ENCODE measurements around the gene TOP3B. TPM values are rescaled to one million over a fixed set of nuclear protein-coding genes. Genes with fewer than 3 reads are reported as not detected.

The TOP3B gene
- polyA plus RNA-seq, 3 donors from 2014 or later: 8.4 to 17.2 (median 9.7) TPM

- Mint-ChIP-seq H3K27ac (no peak overlapping the region), H3K4me1 (peaks cover 2 to 7% of the 10 kb centered on the region in 2 donors), H3K27me3 (ENCODE audit: low read depth in 3 of 3) (peaks cover 0 to 5% (median 4%) of the 10 kb centered on the region in 3 donors), H3K9me3 (no peaks in the 10 kb centered on the region), H3K36me3 (no peaks in the 10 kb centered on the region), H3K4me3 (no peak overlapping the region)
- no peak for DNase-seq
These were observed 37.3 kb upstream of the TOP3B start for GRCh38 chr22:22019659-22020424.

GRCh38 chr22:22018825-22019658 lies 36.5 kb upstream of the TOP3B start:
- Mint-ChIP-seq H3K9me3 (no peaks in the 10 kb centered on the region), H3K27me3 (ENCODE audit: low read depth in 3 of 3) (peaks cover 2 to 5% (median 4%) of the 10 kb centered on the region in 3 donors), H3K4me3 (no peak overlapping the region), H3K36me3 (no peaks in the 10 kb centered on the region), H3K4me1 (peaks cover 2 to 7% of the 10 kb centered on the region in 2 donors), H3K27ac (no peak overlapping the region)
- DNase-seq: no peak

- peaks cover 4 to 12% (median 6%) of the 10 kb centered on the region in 3 donors for H3K27me3 Mint-ChIP-seq (ENCODE audit: low read depth in 3 of 3)
- no peak for DNase-seq
- H3K4me1 Mint-ChIP-seq: peaks cover 2 to 7% of the 10 kb centered on the region in 2 donors
- H3K4me3 Mint-ChIP-seq: no peak overlapping the region
- peaks cover 0 to 2% (median 0%) of the 10 kb centered on the region in 3 donors for H3K36me3 Mint-ChIP-seq
- no peaks in the 10 kb centered on the region for H3K9me3 Mint-ChIP-seq
- no peak overlapping the region for H3K27ac Mint-ChIP-seq
These were observed 33.0 kb upstream of the TOP3B start for GRCh38 chr22:22015631-22016030.

- H3K27me3 Mint-ChIP-seq (ENCODE audit: low read depth in 3 of 3): peaks cover 4 to 14% (median 11%) of the 10 kb centered on the region in 3 donors
These were observed 31.7 kb upstream of the TOP3B start for GRCh38 chr22:22014285-22014659.

GRCh38 chr22:22013559-22014284 lies 31.1 kb upstream of the TOP3B start:
- no peak for DNase-seq
- Mint-ChIP-seq H3K9me3 (no peaks in the 10 kb centered on the region), H3K4me1 (no peaks in the 10 kb centered on the region), H3K27ac (no peak overlapping the region), H3K27me3 (ENCODE audit: low read depth in 3 of 3) (peaks cover 4 to 17% (median 11%) of the 10 kb centered on the region in 3 donors), H3K4me3 (no peak overlapping the region), H3K36me3 (peaks cover 0 to 5% (median 0%) of the 10 kb centered on the region in 3 donors)

More at GRCh38 chr22:22014285-22014659, 31.7 kb upstream of the TOP3B start:
- no peak overlapping the region for H3K4me3 Mint-ChIP-seq
- H3K27ac Mint-ChIP-seq: no peak overlapping the region
- H3K9me3 Mint-ChIP-seq: no peaks in the 10 kb centered on the region
- peaks cover 0 to under 1% of the 10 kb centered on the region in 2 donors for H3K4me1 Mint-ChIP-seq
- no peak for DNase-seq
- H3K36me3 Mint-ChIP-seq: peaks cover 0 to 5% (median 0%) of the 10 kb centered on the region in 3 donors

GRCh38 chr22:22011964-22012363 lies 29.4 kb upstream of the TOP3B start:
- H3K4me1 Mint-ChIP-seq: no peaks in the 10 kb centered on the region
- no peak overlapping the region for H3K4me3 Mint-ChIP-seq
- H3K27me3 Mint-ChIP-seq (ENCODE audit: low read depth in 3 of 3): peaks cover 4 to 14% (median 11%) of the 10 kb centered on the region in 3 donors
- no peak for DNase-seq
- H3K27ac Mint-ChIP-seq: no peak overlapping the region
- H3K36me3 Mint-ChIP-seq: peaks cover 0 to 5% (median 0%) of the 10 kb centered on the region in 3 donors
- H3K9me3 Mint-ChIP-seq: no peaks in the 10 kb centered on the region

- no peaks in the 10 kb centered on the region for H3K9me3 Mint-ChIP-seq
- no peak for DNase-seq
- no peak overlapping the region for H3K27ac Mint-ChIP-seq
- H3K27me3 Mint-ChIP-seq (ENCODE audit: low read depth in 3 of 3): peaks cover 4 to 12% (median 6%) of the 10 kb centered on the region in 3 donors
- H3K4me1 Mint-ChIP-seq: no peaks in the 10 kb centered on the region
- no peak overlapping the region for H3K4me3 Mint-ChIP-seq
- peaks cover 0 to 5% (median 0%) of the 10 kb centered on the region in 3 donors for H3K36me3 Mint-ChIP-seq
These were observed 27.8 kb upstream of the TOP3B start for GRCh38 chr22:22010358-22010757.

- Mint-ChIP-seq H3K27me3 (ENCODE audit: low read depth in 3 of 3) (peaks cover 4 to 12% (median 6%) of the 10 kb centered on the region in 3 donors), H3K27ac (no peak overlapping the region), H3K9me3 (no peaks in the 10 kb centered on the region), H3K4me3 (no peak overlapping the region), H3K36me3 (peaks cover 0 to 5% (median 0%) of the 10 kb centered on the region in 3 donors), H3K4me1 (no peaks in the 10 kb centered on the region)
- DNase-seq: no peak
These were observed 27.1 kb upstream of the TOP3B start for GRCh38 chr22:22009661-22010060.

- no peak for DNase-seq
- H3K27ac Mint-ChIP-seq: no peak overlapping the region
- H3K9me3 Mint-ChIP-seq: no peaks in the 10 kb centered on the region
- H3K36me3 Mint-ChIP-seq: peaks cover 0 to 5% (median 0%) of the 10 kb centered on the region in 3 donors
- no peaks in the 10 kb centered on the region for H3K4me1 Mint-ChIP-seq
- H3K4me3 Mint-ChIP-seq: no peak overlapping the region
- H3K27me3 Mint-ChIP-seq (ENCODE audit: low read depth in 3 of 3): peaks cover 0 to 16% (median 6%) of the 10 kb centered on the region in 3 donors
These were observed 24.0 kb upstream of the TOP3B start for GRCh38 chr22:22006596-22006990.

GRCh38 chr22:22005945-22006595 lies 23.5 kb upstream of the TOP3B start:
- Mint-ChIP-seq H3K27ac (no peak overlapping the region), H3K4me3 (no peak overlapping the region), H3K36me3 (peaks cover 0 to 5% (median 0%) of the 10 kb centered on the region in 3 donors), H3K9me3 (no peaks in the 10 kb centered on the region), H3K27me3 (ENCODE audit: low read depth in 3 of 3) (peaks cover 0 to 16% (median 6%) of the 10 kb centered on the region in 3 donors), H3K4me1 (no peaks in the 10 kb centered on the region)
- DNase-seq: no peak

- H3K9me3 Mint-ChIP-seq: no peaks in the 10 kb centered on the region
- H3K27me3 Mint-ChIP-seq (ENCODE audit: low read depth in 3 of 3): peaks cover 0 to 16% (median 0%) of the 10 kb centered on the region in 3 donors
- DNase-seq: no peak
- H3K36me3 Mint-ChIP-seq: no peaks in the 10 kb centered on the region
- H3K4me3 Mint-ChIP-seq: no peak overlapping the region
- H3K4me1 Mint-ChIP-seq: no peaks in the 10 kb centered on the region
- no peak overlapping the region for H3K27ac Mint-ChIP-seq
These were observed 20.6 kb upstream of the TOP3B start for GRCh38 chr22:22003233-22003632.

- Mint-ChIP-seq H3K9me3 (no peaks in the 10 kb centered on the region), H3K36me3 (no peaks in the 10 kb centered on the region), H3K4me3 (no peak overlapping the region), H3K27me3 (ENCODE audit: low read depth in 3 of 3) (peaks cover 0 to 16% (median 0%) of the 10 kb centered on the region in 3 donors), H3K27ac (no peak overlapping the region), H3K4me1 (no peaks in the 10 kb centered on the region)
- no peak for DNase-seq
These were observed 20.0 kb upstream of the TOP3B start for GRCh38 chr22:22002526-22003055.

Data from immature natural killer cell (primary cell).